ENCODE results near the gene VPS8. TPM values are rescaled to one million over a fixed set of nuclear protein-coding genes. Genes with fewer than 3 reads are reported as not detected.
"Not testable (repeated sequence)": the region's sequence is repeated elsewhere in the genome, so short reads cannot be mapped to it uniquely, and the experiment has no call there.

VPS8 gene
- total RNA-seq, 2 experiments from 2014 or later: 20.0 to 22.9 TPM

GRCh38 chr3:184937611-184938010, 125.6 kb downstream of the VPS8 start:
- peaks cover 8% of the 10 kb centered on the region for H3K36me3 Mint-ChIP-seq
- H3K4me1 Mint-ChIP-seq: no peaks in the 10 kb centered on the region
- H3K9me3 Mint-ChIP-seq: no peaks in the 10 kb centered on the region
- no peaks in the 10 kb centered on the region for H3K27me3 Mint-ChIP-seq
- DNase-seq: no peak
- H3K27ac Mint-ChIP-seq: no peak overlapping the region
- no peak overlapping the region for H3K4me3 Mint-ChIP-seq

- Mint-ChIP-seq H3K4me3 (no peak overlapping the region), H3K4me1 (no peaks in the 10 kb centered on the region), H3K36me3 (peaks cover 7% of the 10 kb centered on the region), H3K9me3 (no peaks in the 10 kb centered on the region), H3K27ac (no peak overlapping the region), H3K27me3 (no peaks in the 10 kb centered on the region)
- DNase-seq: no peak
These were observed 129.4 kb downstream of the VPS8 start for GRCh38 chr3:184941408-184941807.

- no peak for DNase-seq
- H3K36me3 Mint-ChIP-seq: peaks cover 4% of the 10 kb centered on the region
- no peaks in the 10 kb centered on the region for H3K27me3 Mint-ChIP-seq
- no peak overlapping the region for H3K4me3 Mint-ChIP-seq
- no peak overlapping the region for H3K27ac Mint-ChIP-seq
- no peaks in the 10 kb centered on the region for H3K9me3 Mint-ChIP-seq
- no peaks in the 10 kb centered on the region for H3K4me1 Mint-ChIP-seq
These were observed 130.8 kb downstream of the VPS8 start for GRCh38 chr3:184942735-184943134.

GRCh38 chr3:184944241-184944640, 132.3 kb downstream of the VPS8 start:
- no peaks in the 10 kb centered on the region for H3K9me3 Mint-ChIP-seq
- peaks cover 5% of the 10 kb centered on the region for H3K36me3 Mint-ChIP-seq
- H3K4me1 Mint-ChIP-seq: no peaks in the 10 kb centered on the region
- H3K4me3 Mint-ChIP-seq: no peak overlapping the region
- DNase-seq: no peak
- no peak overlapping the region for H3K27ac Mint-ChIP-seq
- no peaks in the 10 kb centered on the region for H3K27me3 Mint-ChIP-seq

- peaks cover 11% of the 10 kb centered on the region for H3K36me3 Mint-ChIP-seq
- no peaks in the 10 kb centered on the region for H3K27me3 Mint-ChIP-seq
- no peak overlapping the region for H3K27ac Mint-ChIP-seq
- DNase-seq: no peak
- no peaks in the 10 kb centered on the region for H3K9me3 Mint-ChIP-seq
- no peak overlapping the region for H3K4me3 Mint-ChIP-seq
- no peaks in the 10 kb centered on the region for H3K4me1 Mint-ChIP-seq
These were observed 134.1 kb downstream of the VPS8 start for GRCh38 chr3:184945886-184946625.

GRCh38 chr3:184946917-184947316, 135.0 kb downstream of the VPS8 start:
- H3K4me1 Mint-ChIP-seq: no peaks in the 10 kb centered on the region
- no peak for DNase-seq
- H3K27ac Mint-ChIP-seq: no peak overlapping the region
- H3K9me3 Mint-ChIP-seq: no peaks in the 10 kb centered on the region
- H3K27me3 Mint-ChIP-seq: no peaks in the 10 kb centered on the region
- no peak overlapping the region for H3K4me3 Mint-ChIP-seq
- H3K36me3 Mint-ChIP-seq: peaks cover 13% of the 10 kb centered on the region

GRCh38 chr3:184949251-184949965, 137.4 kb downstream of the VPS8 start:
- Mint-ChIP-seq H3K27me3 (no peaks in the 10 kb centered on the region), H3K27ac (no peak overlapping the region), H3K4me1 (no peaks in the 10 kb centered on the region), H3K9me3 (no peaks in the 10 kb centered on the region), H3K36me3 (peaks cover 12% of the 10 kb centered on the region), H3K4me3 (no peak overlapping the region)
- DNase-seq: no peak

- H3K27ac Mint-ChIP-seq, H3K9me3 Mint-ChIP-seq, H3K4me1 Mint-ChIP-seq, H3K27me3 Mint-ChIP-seq, DNase-seq, H3K4me3 Mint-ChIP-seq: not testable (repeated sequence)
- peaks cover 10% of the 10 kb centered on the region for H3K36me3 Mint-ChIP-seq
These were observed 138.8 kb downstream of the VPS8 start for GRCh38 chr3:184950816-184951215.

- H3K9me3 Mint-ChIP-seq: no peaks in the 10 kb centered on the region
- no peak overlapping the region for H3K4me3 Mint-ChIP-seq
- no peaks in the 10 kb centered on the region for H3K4me1 Mint-ChIP-seq
- peaks cover 10% of the 10 kb centered on the region for H3K36me3 Mint-ChIP-seq
- H3K27ac Mint-ChIP-seq: no peak overlapping the region
- no peak for DNase-seq
- no peaks in the 10 kb centered on the region for H3K27me3 Mint-ChIP-seq
These were observed 140.7 kb downstream of the VPS8 start for GRCh38 chr3:184952671-184953070.

GRCh38 chr3:184953401-184953800, 141.4 kb downstream of the VPS8 start:
- Mint-ChIP-seq H3K4me1 (no peaks in the 10 kb centered on the region), H3K4me3 (no peak overlapping the region), H3K27me3 (no peaks in the 10 kb centered on the region), H3K36me3 (peaks cover 16% of the 10 kb centered on the region), H3K27ac (no peak overlapping the region), H3K9me3 (no peaks in the 10 kb centered on the region)
- DNase-seq: no peak

- Mint-ChIP-seq H3K27ac (no peak overlapping the region), H3K4me1 (no peaks in the 10 kb centered on the region), H3K4me3 (no peak overlapping the region), H3K36me3 (peaks cover 19% of the 10 kb centered on the region), H3K27me3 (no peaks in the 10 kb centered on the region), H3K9me3 (no peaks in the 10 kb centered on the region)
- no peak for DNase-seq
These were observed 142.3 kb downstream of the VPS8 start for GRCh38 chr3:184954251-184954650.

GRCh38 chr3:184954851-184955250, 142.9 kb downstream of the VPS8 start:
- not testable (repeated sequence) for H3K27ac Mint-ChIP-seq, H3K4me3 Mint-ChIP-seq

GRCh38 chr3:184965639-184966430, 153.9 kb downstream of the VPS8 start:
- Mint-ChIP-seq H3K4me1 (peaks cover 11% of the 10 kb centered on the region), H3K9me3 (no peaks in the 10 kb centered on the region), H3K27ac (no peak overlapping the region), H3K36me3 (peaks cover 23% of the 10 kb centered on the region), H3K4me3 (no peak overlapping the region), H3K27me3 (no peaks in the 10 kb centered on the region)
- no peak for DNase-seq

More at GRCh38 chr3:184954851-184955250, 142.9 kb downstream of the VPS8 start:
- H3K36me3 Mint-ChIP-seq: peaks cover 14% of the 10 kb centered on the region
- DNase-seq, H3K4me1 Mint-ChIP-seq, H3K9me3 Mint-ChIP-seq, H3K27me3 Mint-ChIP-seq: not testable (repeated sequence)

- Mint-ChIP-seq H3K27me3 (no peaks in the 10 kb centered on the region), H3K4me3 (no peak overlapping the region), H3K9me3 (no peaks in the 10 kb centered on the region), H3K27ac (no peak overlapping the region), H3K36me3 (peaks cover 35% of the 10 kb centered on the region), H3K4me1 (peaks cover 11% of the 10 kb centered on the region)
- no peak for DNase-seq
These were observed 156.1 kb downstream of the VPS8 start for GRCh38 chr3:184968115-184968514.

GRCh38 chr3:184970186-184970585, 158.2 kb downstream of the VPS8 start:
- H3K36me3 Mint-ChIP-seq: peaks cover 51% of the 10 kb centered on the region
- H3K27ac Mint-ChIP-seq: no peak overlapping the region
- H3K9me3 Mint-ChIP-seq: peaks cover 5% of the 10 kb centered on the region
- DNase-seq: no peak
- no peak overlapping the region for H3K4me3 Mint-ChIP-seq
- no peaks in the 10 kb centered on the region for H3K27me3 Mint-ChIP-seq
- H3K4me1 Mint-ChIP-seq: peaks cover 11% of the 10 kb centered on the region
